Peyer's patch (tissue), 4 donors: ENCODE results near the gene CHRFAM7A. TPM values are rescaled to one million over a fixed set of nuclear protein-coding genes. Genes with fewer than 3 reads are reported as not detected.
"Not testable (repeated sequence)": the region's sequence is repeated elsewhere in the genome, so short reads cannot be mapped to it uniquely, and the experiment has no call there.

Experiments
- DNase-seq, 3 donors: peaks; one replicate each; pipeline ENCODE4 v3.0.0-alpha.2; 2017 to 2019
- H3K27ac ChIP-seq, 4 donors: fragments of 200-600 bp; sonication (generic); one replicate each; pipeline ENCODE4 v1.5.1; 2016 to 2019
- H3K27me3 ChIP-seq, 2 donors: fragments of 200-600 bp; sonication (generic); one replicate each; pipeline ENCODE4 v1.5.1; 2019
- H3K36me3 ChIP-seq, 3 donors: fragments of 200-600 bp; sonication (generic); one replicate each; pipeline ENCODE4 v1.5.1; 2016 to 2019
- H3K4me1 ChIP-seq, 4 donors: fragments of 200-600 bp; sonication (generic); one replicate each; pipeline ENCODE4 v1.5.1; 2016 to 2019
- H3K4me3 ChIP-seq, 4 donors: fragments of 200-600 bp; sonication (generic); 1 replicate in 3 of 4; 2 replicates in 1 of 4; pipeline ENCODE4 v1.5.1; 2016 to 2019; ENCODE audit warnings: mild to moderate bottlenecking in 1 of 4
- H3K9me3 ChIP-seq, 4 donors: fragments of 200-600 bp; sonication (generic); one replicate each; pipeline ENCODE4 v1.5.1; 2016 to 2019; ENCODE audit warnings: mild to moderate bottlenecking in 1 of 4
- small RNA-seq, 2 donors: library from RNA; depleted of rRNA; stranded (forward); fragments of <200 nt; gene quantifications; one replicate each; pipeline ENCODE3, GENCODE V24; 2016
- total RNA-seq, 4 donors: library from RNA; depleted of rRNA; stranded (reverse); fragments of >200 nt; gene quantifications; one replicate each; pipeline ENCODE4 v1.1.0, GENCODE V29; 2016

Gene CHRFAM7A
- total RNA-seq, 4 donors from 2014 or later: 3.2 to 4.0 (median 4.0) TPM; not detected in 1

- not testable (repeated sequence) for DNase-seq, H3K36me3 ChIP-seq, H3K27me3 ChIP-seq, H3K4me3 ChIP-seq, H3K9me3 ChIP-seq, H3K27ac ChIP-seq, H3K4me1 ChIP-seq
These were observed 26.1 kb downstream of the CHRFAM7A start for GRCh38 chr15:30367246-30367645.

- H3K36me3 ChIP-seq, H3K4me3 ChIP-seq, DNase-seq, H3K4me1 ChIP-seq, H3K9me3 ChIP-seq, H3K27ac ChIP-seq, H3K27me3 ChIP-seq: not testable (repeated sequence)
These were observed 31.9 kb downstream of the CHRFAM7A start for GRCh38 chr15:30361404-30361803.

- not testable (repeated sequence) for H3K4me1 ChIP-seq, H3K27me3 ChIP-seq, H3K27ac ChIP-seq, H3K4me3 ChIP-seq, H3K36me3 ChIP-seq, H3K9me3 ChIP-seq, DNase-seq
These were observed 32.4 kb downstream of the CHRFAM7A start for GRCh38 chr15:30360990-30361389.

- not testable (repeated sequence) for H3K4me3 ChIP-seq, H3K27me3 ChIP-seq, H3K27ac ChIP-seq, H3K9me3 ChIP-seq, DNase-seq, H3K4me1 ChIP-seq, H3K36me3 ChIP-seq
These were observed 38.3 kb downstream of the CHRFAM7A start for GRCh38 chr15:30355043-30355442.

- not testable (repeated sequence) for H3K9me3 ChIP-seq, H3K36me3 ChIP-seq, H3K4me1 ChIP-seq, H3K27ac ChIP-seq, DNase-seq, H3K4me3 ChIP-seq, H3K27me3 ChIP-seq
These were observed 43.5 kb downstream of the CHRFAM7A start for GRCh38 chr15:30349803-30350202.

GRCh38 chr15:30336584-30336983 is 56.8 kb downstream of the CHRFAM7A start:
- not testable (repeated sequence) for H3K4me1 ChIP-seq, H3K4me3 ChIP-seq, H3K27me3 ChIP-seq, DNase-seq, H3K27ac ChIP-seq, H3K9me3 ChIP-seq, H3K36me3 ChIP-seq

GRCh38 chr15:30334152-30334551 is 59.2 kb downstream of the CHRFAM7A start:
- H3K9me3 ChIP-seq, H3K27ac ChIP-seq, H3K4me1 ChIP-seq, H3K36me3 ChIP-seq, H3K27me3 ChIP-seq, DNase-seq, H3K4me3 ChIP-seq: not testable (repeated sequence)

GRCh38 chr15:30326145-30326544 is 67.2 kb downstream of the CHRFAM7A start:
- not testable (repeated sequence) for H3K36me3 ChIP-seq, H3K4me3 ChIP-seq, H3K4me1 ChIP-seq, H3K9me3 ChIP-seq, H3K27me3 ChIP-seq, H3K27ac ChIP-seq
- peak in 1 of 3 donors; percentile 0 for DNase-seq

- H3K27ac ChIP-seq, DNase-seq, H3K27me3 ChIP-seq: not testable (repeated sequence)
These were observed 72.3 kb downstream of the CHRFAM7A start for GRCh38 chr15:30321063-30321462.

GRCh38 chr15:30315704-30316103 is 77.6 kb downstream of the CHRFAM7A start:
- not testable (repeated sequence) for H3K9me3 ChIP-seq, H3K36me3 ChIP-seq

More at GRCh38 chr15:30321063-30321462, 72.3 kb downstream of the CHRFAM7A start:
- H3K9me3 ChIP-seq, H3K36me3 ChIP-seq, H3K4me3 ChIP-seq, H3K4me1 ChIP-seq: not testable (repeated sequence)

GRCh38 chr15:30310575-30310974 is 82.8 kb downstream of the CHRFAM7A start:
- H3K4me3 ChIP-seq, H3K36me3 ChIP-seq, H3K27me3 ChIP-seq, DNase-seq, H3K27ac ChIP-seq, H3K4me1 ChIP-seq, H3K9me3 ChIP-seq: not testable (repeated sequence)

More at GRCh38 chr15:30315704-30316103, 77.6 kb downstream of the CHRFAM7A start:
- not testable (repeated sequence) for H3K4me1 ChIP-seq, DNase-seq, H3K4me3 ChIP-seq, H3K27ac ChIP-seq, H3K27me3 ChIP-seq

Small RNA genes lying within 50 kb of the gene (small RNA-seq; reads per million reads assigned to genes)
- gene AC019322.2 (0 reads per million in 2 donors), gene RF00019 (0 reads per million in 2 donors), gene RF00096 (0 reads per million in 2 donors), gene RN7SL196P (0 reads per million in 2 donors)

Other genes with a start within 250 kb of the CHRFAM7A start
- gene GOLGA8R, start 20.7 kb upstream of the CHRFAM7A start, total RNA-seq: 10 to 100 TPM in 1 of 4 donors, 1 to 10 TPM in 3; 4.2 to 36.3 (median 4.9) TPM
- gene GOLGA8Q, start 158.5 kb upstream of the CHRFAM7A start, total RNA-seq: 1 to 10 TPM in 3 of 4 donors, not detected in 1; 1.3 to 5.1 (median 1.7) TPM
- gene GOLGA8H, start 210.5 kb upstream of the CHRFAM7A start, total RNA-seq: 1 to 10 TPM in 1 of 4 donors, under 1 TPM in 1, not detected in 2; 0.54 to 2.5 TPM